OCI-LY3 (cell line): ENCODE data around the gene PRKG2.
"Not testable (repeated sequence)": the region's sequence is repeated elsewhere in the genome, so short reads cannot be mapped to it uniquely, and the experiment has no call there.

Experiments used
- H2AFZ ChIP-seq: fragments of 200-600, 300-600 bp; shearing (Covaris generic); 2 replicates; pipeline ENCODE4 v1.6.0; 2014; ENCODE audit warnings: antibody characterized with exemption, low read depth, low read length
- H3K27ac ChIP-seq: fragments of 200-600, 300-600 bp; sonication (generic); 2 replicates; pipeline ENCODE4 v1.5.1; 2014; ENCODE audit warnings: mild to moderate bottlenecking, low read length, moderate library complexity, mixed read lengths
- H3K27me3 ChIP-seq: fragments of 200-600, 300-600 bp; sonication (generic); 2 replicates; pipeline ENCODE4 v1.6.1; 2014; ENCODE audit warnings: low read depth, low read length, mixed read lengths
- H3K36me3 ChIP-seq: fragments of 200-600, 300-600 bp; sonication (generic); replicated peaks from 2 replicates; pipeline ENCODE3; 2014; ENCODE audit warnings: low read depth, low read length, mixed read lengths
- H3K4me1 ChIP-seq: fragments of 300-600, 200-600 bp; sonication (generic); 2 replicates; pipeline ENCODE4 v1.6.1; 2014; ENCODE audit warnings: low read length, mixed read lengths
- H3K4me2 ChIP-seq: fragments of 200-600, 300-600 bp; sonication (generic); 2 replicates; pipeline ENCODE4 v1.6.1; 2014; ENCODE audit warnings: low read length, mixed read lengths
- H3K4me3 ChIP-seq: fragments of 300-600, 200-600 bp; sonication (generic); 2 replicates; pipeline ENCODE4 v1.5.1; 2014; ENCODE audit warnings: antibody characterized with exemption, mild to moderate bottlenecking, low read length, moderate library complexity
- H3K79me2 ChIP-seq: fragments of 300-600, 200-600 bp; shearing (Covaris generic); 2 replicates; pipeline ENCODE4 v1.6.1; 2014; ENCODE audit warnings: mild to moderate bottlenecking, low read length, mixed read lengths
- H3K9ac ChIP-seq: fragments of 300-600, 200-600 bp; shearing (Covaris generic); 2 replicates; pipeline ENCODE4 v1.6.0; 2014; ENCODE audit warnings: mild to moderate bottlenecking, low read length, moderate library complexity
- H3K9me3 ChIP-seq: fragments of 200-600, 300-600 bp; shearing (Covaris generic); 2 replicates; pipeline ENCODE4 v1.6.1; 2014; ENCODE audit warnings: low read length, mixed read lengths; ENCODE audit not compliant: insufficient read depth
- H4K20me1 ChIP-seq: fragments of 200-600, 300-600 bp; sonication (generic); 2 replicates; pipeline ENCODE4 v1.6.1; 2016; ENCODE audit warnings: low read length, mixed read lengths; ENCODE audit not compliant: insufficient read depth
- CTCF ChIP-seq: fragments of 200-600, 300-600 bp; sonication (generic); IDR thresholded peaks from 2 replicates; pipeline ENCODE4 v1.5.1; 2014; ENCODE audit warnings: antibody characterized with exemption, low read length, low read depth
- EZH2phosphoT487 ChIP-seq: fragments of 200-600 bp; shearing (Covaris generic); IDR thresholded peaks from 2 replicates; pipeline ENCODE4 v1.6.1; 2018; ENCODE audit warnings: antibody characterized with exemption, mixed run types, low read depth

The PRKG2 gene

GRCh38 chr4:81165861-81166430, 49.1 kb downstream of the PRKG2 start:
- no peaks in the 10 kb centered on the region for H3K9me3 ChIP-seq
- no peak overlapping the region for H3K4me3 ChIP-seq
- H4K20me1 ChIP-seq, result no peaks in the 10 kb centered on the region
- no peaks in the 10 kb centered on the region for H3K79me2 ChIP-seq
- no peak overlapping the region for H2AFZ ChIP-seq
- H3K4me2 ChIP-seq, result no peak overlapping the region
- H3K36me3 ChIP-seq, result no peaks in the 10 kb centered on the region
- no peaks in the 10 kb centered on the region for H3K4me1 ChIP-seq
- TF ChIP-seq CTCF (no peak), EZH2phosphoT487 (no peak)
- no peak overlapping the region for H3K27ac ChIP-seq
- H3K27me3 ChIP-seq, result no peaks in the 10 kb centered on the region
- H3K9ac ChIP-seq, result no peak overlapping the region

GRCh38 chr4:81164623-81165416, 50.2 kb downstream of the PRKG2 start:
- Histone ChIP-seq H3K4me3 (no peak overlapping the region), H2AFZ (no peak overlapping the region), H3K9me3 (no peaks in the 10 kb centered on the region), H3K27ac (no peak overlapping the region), H3K4me1 (no peaks in the 10 kb centered on the region), H3K36me3 (no peaks in the 10 kb centered on the region), H4K20me1 (no peaks in the 10 kb centered on the region), H3K27me3 (no peaks in the 10 kb centered on the region), H3K79me2 (no peaks in the 10 kb centered on the region), H3K4me2 (no peak overlapping the region), H3K9ac (no peak overlapping the region)
- no peak for TF ChIP-seq EZH2phosphoT487
- TF ChIP-seq CTCF, result no peak

- Histone ChIP-seq H3K4me2 (no peak overlapping the region), H3K9ac (no peak overlapping the region), H2AFZ (no peak overlapping the region), H3K79me2 (no peaks in the 10 kb centered on the region), H3K27ac (no peak overlapping the region), H3K27me3 (no peaks in the 10 kb centered on the region), H3K36me3 (no peaks in the 10 kb centered on the region), H3K4me3 (no peak overlapping the region), H3K4me1 (no peaks in the 10 kb centered on the region), H4K20me1 (no peaks in the 10 kb centered on the region), H3K9me3 (no peaks in the 10 kb centered on the region)
- TF ChIP-seq EZH2phosphoT487 (no peak), CTCF (no peak)
These were observed 50.9 kb downstream of the PRKG2 start for GRCh38 chr4:81164126-81164525.

GRCh38 chr4:81162752-81163458, 52.1 kb downstream of the PRKG2 start:
- no peaks in the 10 kb centered on the region for H3K36me3 ChIP-seq
- no peak overlapping the region for H2AFZ ChIP-seq
- no peaks in the 10 kb centered on the region for H4K20me1 ChIP-seq
- no peak overlapping the region for H3K9ac ChIP-seq
- TF ChIP-seq CTCF (no peak), EZH2phosphoT487 (no peak)
- no peak overlapping the region for H3K27ac ChIP-seq
- no peak overlapping the region for H3K4me3 ChIP-seq
- H3K9me3 ChIP-seq, result no peaks in the 10 kb centered on the region
- no peak overlapping the region for H3K4me2 ChIP-seq
- no peaks in the 10 kb centered on the region for H3K79me2 ChIP-seq
- H3K4me1 ChIP-seq, result no peaks in the 10 kb centered on the region
- H3K27me3 ChIP-seq, result no peaks in the 10 kb centered on the region

- peak overlapping the region; percentile 80 for H2AFZ ChIP-seq
- H3K27ac ChIP-seq, H3K9me3 ChIP-seq, H4K20me1 ChIP-seq, H3K27me3 ChIP-seq, H3K36me3 ChIP-seq, H3K4me1 ChIP-seq, H3K79me2 ChIP-seq: not testable (repeated sequence)
- peak overlapping the region; percentile 83 for H3K4me3 ChIP-seq
- peak overlapping the region; percentile 62 for H3K9ac ChIP-seq
- peak overlapping the region; percentile 56 for H3K4me2 ChIP-seq
These were observed 61.2 kb downstream of the PRKG2 start for GRCh38 chr4:81153714-81154323.
